K562 (cell line): ENCODE measurements around the gene SCUBE2. TPM values are rescaled to one million over a fixed set of nuclear protein-coding genes. Genes with fewer than 3 reads are reported as not detected.

Experiments used
- ATAC-seq: fragments of 200-7000 bp; cut with Tn5 transposase; 3 replicates; pipeline ENCODE4 v1.9.1; 2020; ENCODE audit warnings: moderate library complexity
- BruUV-seq: library from RNA; stranded (reverse); fragments of 400-500 nt; replicated peaks from 2 replicates; lab custom pipeline; 2021; lab: Mats Ljungman, UMichigan
- CTCF ChIA-PET: fragments of 300-600 bp; formaldehyde crosslinking; extraction: SDS; loops from one replicate; lab custom pipeline; 2021; ENCODE audit warnings: low intra/inter-chr PET ratio; lab: Yijun Ruan, JAX
- POLR2A ChIA-PET: fragments of 300-600, 350-650 bp; sonication (Branson Sonifier 250); formaldehyde crosslinking; extraction: SDS; loops from one replicate; lab custom pipeline; 2021; ENCODE audit warnings: antibody characterized with exemption, inconsistent platforms; lab: Yijun Ruan, JAX
- DNase-seq, 4 experiments: peaks; one replicate each; pipeline versions ENCODE4 v3.0.0 to v3.0.0-alpha.2; 2011 to 2018; ENCODE audit warnings: low spot score in 3 of 4, mixed read lengths in 3 of 4; ENCODE audit errors: extremely low read depth in 1 of 4
- FAIRE-seq: peaks from 2 replicates; lab custom pipeline; 2011; peaks lifted over from hg19 to GRCh38; lab: Jason Lieb, UNC
- H2AFZ ChIP-seq: 2 replicates; pipeline ENCODE4 v1.6.0; 2011; ENCODE audit warnings: low read depth, low read length, control low read depth, inconsistent platforms
- H3K27ac ChIP-seq: fragments of 200-600 bp; 3 replicates; pipeline ENCODE4 v1.8.0; 2011; ENCODE audit warnings: low read depth, mild to moderate bottlenecking, control low read depth, inconsistent platforms, low read length, moderate library complexity, mixed read lengths; ENCODE audit errors: extremely low read depth
- H3K27me3 ChIP-seq, 2 experiments: fragments of 300-600 bp in 1 of 2; 2 replicates in 1 of 2; 3 replicates in 1 of 2; pipeline versions ENCODE4 v1.6.0 to v1.8.0; 2011; ENCODE audit warnings: inconsistent platforms in 2 of 2, low read length in 2 of 2, mild to moderate bottlenecking in 1 of 2, mixed read lengths in 1 of 2, moderate library complexity in 1 of 2; ENCODE audit not compliant: control insufficient read depth in 2 of 2, insufficient read depth in 2 of 2
- H3K36me3 ChIP-seq: fragments of 300-600 bp; 3 replicates; pipeline ENCODE4 v1.8.0; 2011; ENCODE audit warnings: mild to moderate bottlenecking, low read length, inconsistent platforms; ENCODE audit not compliant: control insufficient read depth, insufficient read depth
- H3K4me1 ChIP-seq, 2 experiments: fragments of 200-600 bp in 1 of 2; replicated peaks in 1 of 2; 2 replicates in 1 of 2; 3 replicates in 1 of 2; pipeline versions ENCODE4 v1.5.1 to v1.8.0; 2011; ENCODE audit warnings: inconsistent platforms in 2 of 2, low read length in 2 of 2, mild to moderate bottlenecking in 1 of 2, mixed read lengths in 1 of 2, moderate library complexity in 1 of 2; ENCODE audit not compliant: control insufficient read depth in 2 of 2, insufficient read depth in 2 of 2
- H3K4me2 ChIP-seq: 2 replicates; pipeline ENCODE4 v1.6.1; 2011; ENCODE audit warnings: low read length, control low read depth, inconsistent platforms, mixed read lengths; ENCODE audit not compliant: insufficient read depth
- H3K4me3 ChIP-seq: fragments of 200-600 bp; sonication (generic), shearing (Covaris generic); 2 replicates; pipeline ENCODE4 v1.5.1; 2016; ENCODE audit warnings: control low read depth, inconsistent platforms
- H3K79me2 ChIP-seq: fragments of 200-600 bp; 3 replicates; pipeline ENCODE4 v1.8.0; 2011; ENCODE audit warnings: low read length, inconsistent platforms; ENCODE audit not compliant: control insufficient read depth, insufficient read depth
- H3K9ac ChIP-seq, 2 experiments: 2 replicates each; pipeline versions ENCODE4 v1.6.0 to v1.6.1; 2011; ENCODE audit warnings: low read depth in 2 of 2, low read length in 2 of 2, control low read depth in 1 of 2, inconsistent platforms in 1 of 2, mild to moderate bottlenecking in 1 of 2, mixed read lengths in 1 of 2; ENCODE audit not compliant: insufficient read depth in 1 of 2
- H3K9me1 ChIP-seq: one replicate; pipeline ENCODE4 v1.6.0; 2011; ENCODE audit warnings: inconsistent platforms, mild to moderate bottlenecking, low read length, moderate library complexity; ENCODE audit not compliant: control insufficient read depth, insufficient read depth
- H3K9me3 ChIP-seq: replicated peaks from 2 replicates; pipeline ENCODE4 v1.5.1; 2011; ENCODE audit warnings: low read depth, low read length, inconsistent platforms; ENCODE audit not compliant: control insufficient read depth, insufficient read depth
- H4K20me1 ChIP-seq: replicated peaks from 2 replicates; pipeline ENCODE4 v1.6.1; 2011; ENCODE audit warnings: low read length, inconsistent platforms, mixed read lengths; ENCODE audit not compliant: control insufficient read depth, insufficient read depth
- CHD7 ChIP-seq: fragments of 200-600 bp; sonication (generic); IDR thresholded peaks from one replicate; pipeline ENCODE4 v1.6.1; 2012; ENCODE audit warnings: mild to moderate bottlenecking, low read depth, low read length, inconsistent platforms
- E2F1 ChIP-seq: sonication (generic); formaldehyde crosslinking; IDR thresholded peaks from 2 replicates; pipeline ENCODE4 v1.8.1; 2023; ENCODE audit warnings: mild to moderate bottlenecking, missing genetic modification reagents, moderate library complexity
- HDGF ChIP-seq: fragments of 450-650 bp; IDR thresholded peaks from 2 replicates; pipeline ENCODE4 v1.6.1; 2016
- MECOM ChIP-seq: fragments of 250-450 bp; sonication (Bioruptor Pico); IDR thresholded peaks from 2 replicates; pipeline ENCODE4 v1.8.0; 2022; ENCODE audit warnings: inconsistent platforms
- MEF2A ChIP-seq: IDR thresholded peaks from 2 replicates; pipeline ENCODE4 v1.6.1; 2011; ENCODE audit warnings: low read depth, mild to moderate bottlenecking, low read length, moderate library complexity; ENCODE audit not compliant: control insufficient read depth
- SAP30 ChIP-seq: fragments of 200-600 bp; sonication (generic); IDR thresholded peaks from 2 replicates; pipeline ENCODE4 v1.6.1; 2012; ENCODE audit warnings: borderline replicate concordance, low read depth, mild to moderate bottlenecking, moderate library complexity, low read length, control low read depth, inconsistent platforms; ENCODE audit not compliant: insufficient read depth, poor library complexity, severe bottlenecking
- SMARCA5 ChIP-seq: fragments of 450-650 bp; IDR thresholded peaks from 2 replicates; pipeline ENCODE4 v1.6.1; 2016
- ZNF146 ChIP-seq: IDR thresholded peaks from one replicate; pipeline ENCODE4 v1.6.1; 2018; ENCODE audit warnings: missing compliant biosample characterization; ENCODE audit not compliant: unreplicated experiment
- ZNF253 ChIP-seq: fragments of 250-450 bp; sonication (Bioruptor Pico); conservative IDR thresholded peaks from 2 replicates; pipeline ENCODE4 v1.6.1; 2021; ENCODE audit warnings: mild to moderate bottlenecking
- ZNF316 ChIP-seq: fragments of 450-650 bp; IDR thresholded peaks from 2 replicates; pipeline ENCODE4 v1.6.1; 2016
- WGBS: fragments of 100-300 bp; shearing (Covaris generic); methylation state at CpG from one replicate; pipeline ENCODE4 v1.1.6; 2016; ENCODE audit warnings: low coverage, mixed read lengths; ENCODE audit not compliant: insufficient coverage; ENCODE audit errors: missing lambda C conversion rate; 5-methylcytosine and 5-hydroxymethylcytosine counted together
- in situ Hi-C: fragments of 300-500 bp; cut with MboI; formaldehyde crosslinking; loops from 4 replicates; pipeline ENCODE4 v1.15.0; 2018; ENCODE audit warnings: inconsistent platforms, mixed read lengths
- intact Hi-C: fragments of 100-400 bp; cut with micrococcal nuclease; formaldehyde crosslinking; loops from 2 replicates; pipeline ENCODE4 v1.14.2; 2022
- polyA plus RNA-seq, 8 experiments: library from polyadenylated mRNA; depleted of rRNA in 4 of 8; stranded (reverse) in 5 of 8; unstranded in 3 of 8; fragments of >200 nt; fragmentation: Nextera tagmentation in 2 of 8; fragmentation: Illumina TruSeq in 1 of 8; extraction: Ambion mirVana in 2 of 8; extraction: Trizol in 1 of 8; gene quantifications; 2 replicates each; pipeline versions ENCODE4 v1.2.1 to v1.2.3, GENCODE V29; 2011 to 2014; ENCODE audit warnings: inconsistent platforms in 1 of 8, missing spikeins in 1 of 8
- total RNA-seq, 7 experiments: library from RNA; depleted of rRNA in 6 of 7; stranded (reverse); fragments of >200 nt in 6 of 7; fragmentation: Illumina TruSeq in 2 of 7; extraction: Trizol in 2 of 7; gene quantifications; 2 replicates each; pipeline versions ENCODE4 v1.2.1 to v1.2.3, GENCODE V29; 2011 to 2021; ENCODE audit warnings: low replicate concordance in 1 of 7

SCUBE2 gene
- total and polyA plus RNA-seq, 9 of the 15 experiments (the other 6 are each of a cell fraction or from before 2014, with no cell fraction given) = 0.06 to 0.40 (median 0.07) TPM; not detected in 6

DNA sequence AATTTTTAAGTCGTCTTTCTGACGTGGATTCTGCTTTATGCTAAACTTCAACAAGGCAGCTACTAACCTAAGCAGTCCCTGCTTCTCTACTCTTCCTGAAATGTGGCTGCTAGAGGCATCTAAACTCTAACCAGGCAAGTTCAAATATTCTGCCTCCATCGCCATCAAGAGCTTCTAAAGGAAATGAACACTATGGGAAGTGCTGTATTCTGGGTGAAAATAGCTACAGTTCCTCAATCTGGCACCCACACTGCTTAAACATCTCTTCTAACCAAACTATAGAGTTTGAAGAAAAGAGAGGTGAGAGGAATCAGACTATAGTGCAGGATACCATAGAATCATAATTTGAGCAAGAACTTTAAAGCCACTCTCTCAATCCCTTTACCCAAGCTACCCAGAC lies 93.9 kb downstream of the SCUBE2 start:
- FAIRE-seq (no peak), ATAC-seq (no peak), DNase-seq (no peak)
- Histone ChIP-seq H3K36me3 (no peaks in the 10 kb centered on the region), H2AFZ (no peak overlapping the region), H3K4me2 (no peak overlapping the region), H4K20me1 (no peaks in the 10 kb centered on the region), H3K27me3 (no peaks in the 10 kb centered on the region), H3K9me3 (no peaks in the 10 kb centered on the region), H3K79me2 (no peaks in the 10 kb centered on the region; the same call in 2 of the 3 replicates), H3K9ac (no peak overlapping the region), H3K4me3 (no peak overlapping the region), H3K27ac (no peak overlapping the region), H3K9me1 (no peaks in the 10 kb centered on the region), H3K4me1 (peaks cover 3 to 27% of the 10 kb centered on the region in 2 experiments)
- BruUV-seq = no TSS peak
- ChIA-PET POLR2A (interaction anchor here (1.0 to 1.2 kb wide), 4 partner anchors 9 to 140 kb away, joined by 3 to 9 read pairs (median 3); no protein-coding TSS in a partner anchor), CTCF (no interaction called here)
- intact Hi-C loops = no loop called here
- 61% methylated on average over 3 of the region's 3 CpGs for WGBS
- in situ Hi-C loops = no loop called here
- no peak for TF ChIP-seq CHD7
- no peak for TF ChIP-seq ZNF146 (CRISPR knock-in tag)
- no peak for TF ChIP-seq MEF2A
- no peak for TF ChIP-seq E2F1 (CRISPR knock-in tag)
- no peak for TF ChIP-seq ZNF316
- no peak for TF ChIP-seq MECOM (CRISPR knock-in tag)
- TF ChIP-seq SAP30 = no peak
- no peak for TF ChIP-seq ZNF253 (CRISPR knock-in tag)
- TF ChIP-seq SMARCA5 = no peak
- no peak for TF ChIP-seq HDGF
